ENCODE measurements around the gene SPTBN1.

Gene SPTBN1

DNA sequence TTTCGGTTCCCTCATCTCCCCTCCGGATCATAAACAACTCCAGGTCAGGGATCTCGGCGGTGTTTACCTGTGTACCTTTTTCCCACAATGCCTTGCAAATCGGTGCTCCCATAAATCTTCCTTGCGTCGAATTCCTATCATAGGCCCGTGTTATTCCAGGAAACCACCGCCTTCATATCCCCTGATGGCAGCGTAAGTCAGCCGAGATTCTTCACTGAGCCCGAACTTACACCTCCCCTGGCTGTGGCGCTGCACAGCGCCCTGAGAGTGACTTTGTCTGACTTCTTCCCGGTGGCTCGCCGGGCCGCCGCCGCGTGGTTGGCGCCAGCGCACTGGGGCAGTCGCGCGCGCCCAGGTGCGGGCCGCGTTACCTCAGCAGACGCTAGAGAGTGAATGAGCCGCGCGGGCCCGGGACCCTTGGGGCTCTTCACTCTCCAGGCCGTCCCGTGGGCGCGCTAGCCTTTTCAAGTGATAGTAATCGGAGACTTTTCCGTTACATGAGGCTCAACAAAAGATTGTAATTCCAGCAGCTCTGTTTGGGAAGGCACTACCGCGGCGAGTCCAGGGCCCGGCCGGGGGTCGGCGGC is 101.6 kb downstream of the SPTBN1 start:
- peak; percentile 79 for DNase-seq

DNA sequence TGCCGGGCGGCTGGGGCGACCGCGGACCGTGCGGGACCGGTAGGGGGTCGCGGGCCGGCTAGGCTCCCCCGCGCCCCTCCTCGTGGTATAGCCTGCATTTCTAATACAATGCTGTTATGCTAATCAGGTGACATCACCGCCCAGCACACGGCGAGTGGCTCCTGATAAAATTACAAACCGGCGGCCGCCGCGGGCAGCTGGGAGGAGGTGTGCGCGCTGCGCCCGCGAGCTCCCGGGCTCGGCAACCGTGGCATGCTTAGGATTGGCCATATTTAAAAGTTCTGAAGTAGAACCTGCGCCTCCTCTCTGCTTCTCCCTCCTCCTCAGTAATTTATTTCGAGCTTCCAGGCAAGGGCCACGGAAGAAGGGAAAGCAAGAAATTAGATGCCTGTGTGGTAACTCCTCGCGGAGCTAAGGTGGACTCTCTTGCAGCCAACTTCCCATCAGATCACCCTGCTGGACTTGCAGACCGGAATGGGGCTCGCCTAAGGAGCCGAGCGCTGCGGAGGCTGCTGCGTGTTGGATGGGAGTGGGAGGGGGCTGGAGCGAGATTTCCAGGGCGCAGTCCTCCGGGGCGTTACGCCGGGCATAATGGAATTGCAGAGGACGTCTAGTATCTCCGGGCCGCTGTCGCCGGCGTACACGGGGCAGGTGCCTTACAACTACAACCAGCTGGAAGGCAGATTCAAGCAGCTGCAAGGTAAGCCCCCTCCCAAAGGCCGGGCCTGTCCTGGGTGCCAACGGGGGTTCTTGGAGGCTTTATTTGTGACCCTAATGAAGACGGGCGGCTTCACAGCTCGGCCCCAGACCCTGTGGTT is 102.3 kb downstream of the SPTBN1 start:
- DNase-seq = peak; percentile 74

DNA sequence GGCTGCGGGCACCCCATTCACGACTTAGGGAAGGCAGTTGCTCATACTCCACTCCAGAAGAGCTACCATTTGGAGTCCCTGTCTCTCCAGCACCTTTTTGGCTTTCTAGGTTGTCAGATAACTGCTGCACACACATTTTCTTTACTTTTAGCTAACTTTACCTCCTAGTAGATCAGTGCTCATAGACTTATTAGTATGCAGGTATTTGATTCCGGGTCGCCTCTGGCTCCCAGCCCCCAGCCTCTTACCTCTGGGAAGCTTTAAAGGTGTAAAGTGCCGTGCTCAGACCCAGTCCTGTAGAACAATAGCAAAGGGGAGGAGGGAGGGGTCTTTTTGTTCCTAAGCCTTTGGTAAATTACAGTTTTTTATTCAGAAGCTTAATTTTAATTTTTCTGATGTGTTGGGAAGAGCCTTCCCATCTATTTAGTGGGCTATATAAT is 102.9 kb downstream of the SPTBN1 start:
- peak; percentile 61 for DNase-seq

DNA sequence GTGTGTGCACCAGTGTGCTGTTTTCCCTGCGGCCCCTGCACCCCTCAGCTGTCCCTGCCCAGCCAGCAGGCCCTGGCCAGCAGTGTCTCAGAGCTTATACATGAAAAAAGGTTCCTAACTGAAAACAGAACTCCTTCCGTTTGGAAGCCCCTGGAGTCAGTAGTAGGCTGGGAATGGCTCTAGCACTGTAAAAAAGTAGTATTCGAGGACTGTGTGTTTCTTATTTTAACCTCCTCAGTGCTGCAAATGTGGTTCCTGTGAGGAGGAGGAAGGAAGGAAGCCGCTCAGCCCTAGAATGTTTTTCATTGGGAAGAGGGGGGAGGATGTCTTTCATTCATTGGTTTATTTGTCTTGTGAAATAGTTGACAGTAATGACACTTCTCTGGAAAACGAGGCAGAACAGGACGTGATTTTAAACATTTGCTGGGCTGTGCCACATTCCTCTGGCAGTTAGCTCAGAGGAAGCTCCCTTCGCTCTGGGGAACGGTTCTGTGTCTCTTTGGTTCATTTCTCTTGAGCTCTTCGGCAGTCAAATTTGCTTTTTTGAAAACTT is 103.5 kb downstream of the SPTBN1 start:
- DNase-seq = peak; percentile 59

DNA sequence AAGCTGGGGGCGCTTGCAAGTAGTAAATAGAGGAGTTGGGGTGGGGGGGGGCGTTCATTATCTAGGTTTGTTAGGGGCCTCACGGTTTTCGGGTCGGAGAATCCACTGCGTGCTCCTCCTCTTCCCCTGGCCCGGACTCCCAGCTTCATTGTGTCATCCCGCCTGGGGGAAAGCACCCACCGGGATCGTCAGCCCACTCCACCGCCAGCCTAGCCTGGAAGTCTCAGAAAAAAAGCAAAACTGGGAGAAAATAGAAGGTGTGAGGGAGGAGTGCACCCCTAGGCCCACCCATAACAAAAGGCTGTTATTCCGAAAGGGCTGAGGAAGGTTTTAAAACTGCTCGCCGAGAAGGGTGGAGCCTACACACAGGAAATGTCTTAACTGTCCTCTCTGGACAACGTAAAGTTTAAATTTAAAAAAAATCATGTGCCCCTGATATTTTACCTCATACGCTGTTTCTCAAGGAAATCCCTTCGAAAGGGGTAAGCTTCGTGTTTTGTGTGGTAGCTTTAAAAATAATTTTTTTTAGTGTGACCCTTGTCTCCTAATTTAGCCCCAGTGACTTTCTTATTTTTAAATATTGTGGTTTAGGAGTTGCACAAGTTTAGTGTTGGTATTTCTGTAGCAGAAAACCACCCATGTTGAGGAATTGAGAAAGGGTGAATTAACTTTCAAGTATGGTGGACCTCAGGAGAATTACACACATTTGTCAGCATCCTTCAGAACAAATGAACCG is 104.2 kb downstream of the SPTBN1 start:
- DNase-seq = peak; percentile 39

DNA sequence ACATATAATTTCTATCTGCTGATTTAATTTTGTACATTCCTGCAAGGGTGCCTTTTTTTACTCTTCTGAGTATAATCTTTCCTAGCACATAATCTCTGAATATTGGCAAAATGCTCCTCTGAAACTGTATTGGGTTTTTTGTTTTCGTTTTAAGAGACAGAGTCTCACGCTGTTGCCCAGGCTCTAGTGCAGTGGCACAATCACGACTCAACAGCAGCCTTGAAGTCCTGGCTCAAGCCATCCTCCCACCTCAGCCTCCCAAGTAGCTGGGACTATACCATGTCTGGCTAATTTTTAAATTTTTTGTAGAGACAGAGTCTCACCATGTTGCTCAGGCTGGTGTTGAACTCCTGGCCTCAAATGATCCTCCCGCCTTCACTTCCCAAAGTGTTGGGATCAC is 104.9 kb downstream of the SPTBN1 start:
- DNase-seq = no peak

DNA sequence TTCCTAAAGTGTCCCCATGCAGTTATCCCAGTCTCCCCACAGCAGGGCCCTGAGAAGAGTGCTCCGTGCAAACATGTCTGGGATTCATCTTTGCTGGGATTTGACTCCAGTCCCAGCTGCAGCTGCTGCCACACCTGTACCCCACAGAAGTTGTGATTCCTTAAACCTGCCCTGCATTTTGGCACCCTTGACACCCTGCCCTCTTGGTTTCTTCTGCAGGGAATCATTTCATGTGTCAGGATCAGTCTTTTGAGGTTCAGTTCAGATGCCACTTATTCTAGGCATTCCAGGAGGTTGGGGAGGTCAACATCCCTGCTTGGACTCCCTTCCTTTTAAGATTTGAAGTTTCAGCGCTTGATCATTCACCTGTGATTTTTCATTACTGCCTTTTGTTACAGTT is 108.3 kb downstream of the SPTBN1 start:
- no peak for DNase-seq

DNA sequence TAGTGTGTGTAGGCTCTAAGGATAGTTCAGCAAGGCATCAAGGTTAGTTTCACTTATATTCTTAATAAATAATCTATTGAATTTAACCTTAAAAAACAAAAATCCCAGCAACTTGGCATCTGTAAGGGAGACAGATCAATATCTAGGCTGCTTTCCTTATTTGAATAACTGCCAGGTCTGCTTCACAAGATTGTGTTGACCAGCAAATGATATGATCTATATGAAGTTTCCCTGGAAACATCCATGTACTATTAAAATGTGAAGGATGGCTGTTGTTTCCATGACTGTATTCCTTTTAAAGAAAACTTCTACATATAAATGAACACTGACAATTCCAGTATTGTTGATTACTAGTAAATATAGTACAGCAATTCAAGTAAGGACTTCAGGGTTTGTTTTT is 109.4 kb downstream of the SPTBN1 start:
- no peak for DNase-seq

DNA sequence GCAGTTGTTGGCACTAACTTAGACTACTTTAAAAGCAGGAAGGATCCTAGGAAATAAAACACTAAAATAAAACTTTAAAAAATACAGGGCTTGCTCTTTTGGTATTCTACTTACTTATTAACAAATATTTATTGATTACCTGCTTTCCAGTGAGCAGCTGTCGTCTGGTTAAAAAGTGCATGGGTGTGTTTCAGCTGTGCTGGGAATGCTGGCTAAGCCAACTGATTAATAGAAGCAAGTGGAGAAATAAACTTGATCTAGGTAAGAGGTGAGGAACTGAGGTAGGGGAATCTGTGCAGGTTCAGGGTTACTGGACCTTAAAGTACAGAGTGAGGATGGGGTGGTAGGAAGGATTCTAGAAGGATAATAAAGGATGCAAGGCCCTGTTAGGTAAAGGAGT is 110.8 kb downstream of the SPTBN1 start:
- DNase-seq = no peak

DNA sequence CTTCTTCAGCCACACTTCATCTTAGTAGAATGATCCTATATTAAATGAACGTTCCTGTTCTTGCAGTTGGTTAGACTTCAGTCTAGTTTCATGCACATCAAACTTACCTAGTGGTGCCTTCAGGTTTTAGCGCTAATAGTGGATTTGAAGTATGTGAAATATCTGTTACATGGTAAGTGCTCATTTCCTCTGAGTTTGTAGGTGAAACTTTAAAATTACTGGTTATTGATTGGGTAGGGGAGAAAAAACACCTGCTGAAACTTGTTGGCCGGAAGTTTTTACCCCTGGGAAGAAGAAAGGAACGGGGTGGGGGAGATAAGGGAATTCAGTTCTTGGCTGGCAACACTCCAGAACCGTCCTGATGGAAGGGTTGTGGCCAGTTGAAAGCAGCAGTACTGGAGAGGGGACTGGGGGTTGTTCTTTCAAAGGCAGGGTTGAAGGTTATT is 112.8 kb downstream of the SPTBN1 start:
- DNase-seq = no peak

DNA sequence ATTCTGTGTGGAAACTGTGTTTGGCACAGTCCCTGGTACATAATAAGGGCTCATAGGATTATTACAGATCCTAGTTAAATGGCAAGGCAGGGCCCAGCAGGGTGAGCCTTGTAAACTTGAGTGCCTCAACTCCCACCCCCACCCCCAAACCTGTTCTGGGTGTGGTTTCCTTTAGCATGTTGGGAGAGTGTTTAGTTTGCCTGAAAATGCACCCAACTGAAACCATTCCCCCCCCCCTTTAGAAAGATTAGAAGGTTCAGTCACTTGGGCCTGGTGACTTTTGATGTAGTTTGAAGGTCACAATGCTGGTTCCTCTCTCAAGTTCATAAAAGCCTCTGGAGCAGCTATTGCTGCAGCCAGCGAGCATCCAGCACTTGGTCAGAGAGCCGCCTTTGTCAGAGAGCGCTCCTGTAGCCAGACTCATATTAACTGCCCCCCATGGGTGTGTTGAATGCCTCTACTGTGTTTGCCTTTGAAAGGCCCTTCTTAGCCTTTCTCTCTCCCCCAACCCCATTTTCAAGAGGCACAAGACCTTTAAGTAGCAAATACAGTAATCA is 113.7 kb downstream of the SPTBN1 start:
- DNase-seq = no peak

DNA sequence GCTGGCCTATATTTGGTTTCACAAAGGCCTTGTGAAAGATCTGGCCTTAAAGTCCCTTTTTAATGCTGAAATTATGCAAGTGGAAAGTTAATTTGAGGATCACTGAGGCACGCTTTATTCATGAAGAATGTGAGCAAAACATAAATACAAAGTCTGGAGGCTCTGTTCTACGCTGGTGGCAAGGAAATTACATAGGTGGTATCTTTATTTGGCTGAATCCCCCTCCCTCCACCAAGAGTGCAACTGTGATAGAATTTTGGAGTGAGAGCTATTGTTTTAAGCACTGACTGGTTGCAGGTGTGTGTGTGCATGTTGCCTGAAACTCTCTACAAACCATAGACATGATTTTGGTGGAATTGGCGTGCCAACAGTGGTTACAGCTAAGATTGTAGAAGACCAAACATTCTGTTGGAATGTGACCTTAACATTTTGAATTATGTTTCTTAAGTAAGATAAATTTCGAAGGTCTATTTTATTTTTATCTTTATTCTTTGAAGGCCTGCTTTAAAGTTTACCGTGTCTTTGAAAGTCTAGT is 114.3 kb downstream of the SPTBN1 start:
- DNase-seq = no peak

DNA sequence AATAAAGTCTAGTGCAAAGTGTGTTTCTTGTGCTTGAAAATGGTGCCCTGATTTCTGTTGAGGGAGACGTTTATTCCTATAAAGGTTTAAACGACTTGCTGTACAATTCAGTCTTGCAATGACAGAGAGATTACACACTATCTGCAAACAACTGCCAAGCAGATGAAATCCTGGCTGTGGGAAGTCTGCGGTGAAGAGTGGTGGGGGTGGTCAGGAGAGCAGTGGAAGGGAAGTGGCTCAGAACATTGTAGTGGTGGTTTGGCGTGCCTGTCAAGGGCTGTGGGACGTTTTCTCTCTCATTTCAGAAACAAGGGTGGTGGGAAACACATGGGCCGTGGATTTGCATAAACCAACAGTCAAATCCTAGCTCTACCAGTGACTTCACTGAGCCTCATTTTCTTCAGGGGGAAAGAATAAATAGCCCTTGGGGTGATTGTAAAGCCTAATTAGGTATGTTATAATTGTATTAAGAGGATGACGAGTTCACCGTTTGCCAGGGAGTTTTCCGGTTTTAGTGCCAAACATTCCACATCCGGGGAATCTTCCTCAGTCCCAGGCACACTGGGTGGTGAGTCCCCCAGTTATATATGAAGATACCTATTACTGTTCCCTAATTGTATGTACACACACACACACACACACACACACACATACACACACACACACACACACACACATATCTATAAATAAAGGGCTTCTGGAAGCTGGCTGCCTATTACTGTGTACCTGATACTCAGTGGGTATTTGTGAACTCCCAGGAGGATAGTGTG is 115.0 kb downstream of the SPTBN1 start:
- no peak for DNase-seq

DNA sequence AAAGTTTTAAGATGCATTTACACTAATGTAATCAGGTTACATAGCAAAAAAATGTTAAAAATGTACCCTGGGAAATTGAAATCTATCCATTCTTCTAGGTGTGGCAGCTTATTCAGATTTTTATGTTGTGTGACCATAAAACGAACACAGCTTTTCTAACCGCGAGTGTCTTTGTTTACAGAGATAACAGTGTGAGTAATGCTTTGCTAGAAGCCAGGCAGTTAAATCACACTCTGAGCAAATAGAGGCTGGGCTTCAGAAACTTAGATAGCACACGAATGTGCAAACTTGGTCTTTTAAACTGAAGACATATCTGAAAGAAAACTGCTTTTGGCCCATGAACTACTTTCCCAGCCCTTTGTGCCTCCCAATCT is 116.1 kb downstream of the SPTBN1 start:
- DNase-seq = peak; percentile 17

DNA sequence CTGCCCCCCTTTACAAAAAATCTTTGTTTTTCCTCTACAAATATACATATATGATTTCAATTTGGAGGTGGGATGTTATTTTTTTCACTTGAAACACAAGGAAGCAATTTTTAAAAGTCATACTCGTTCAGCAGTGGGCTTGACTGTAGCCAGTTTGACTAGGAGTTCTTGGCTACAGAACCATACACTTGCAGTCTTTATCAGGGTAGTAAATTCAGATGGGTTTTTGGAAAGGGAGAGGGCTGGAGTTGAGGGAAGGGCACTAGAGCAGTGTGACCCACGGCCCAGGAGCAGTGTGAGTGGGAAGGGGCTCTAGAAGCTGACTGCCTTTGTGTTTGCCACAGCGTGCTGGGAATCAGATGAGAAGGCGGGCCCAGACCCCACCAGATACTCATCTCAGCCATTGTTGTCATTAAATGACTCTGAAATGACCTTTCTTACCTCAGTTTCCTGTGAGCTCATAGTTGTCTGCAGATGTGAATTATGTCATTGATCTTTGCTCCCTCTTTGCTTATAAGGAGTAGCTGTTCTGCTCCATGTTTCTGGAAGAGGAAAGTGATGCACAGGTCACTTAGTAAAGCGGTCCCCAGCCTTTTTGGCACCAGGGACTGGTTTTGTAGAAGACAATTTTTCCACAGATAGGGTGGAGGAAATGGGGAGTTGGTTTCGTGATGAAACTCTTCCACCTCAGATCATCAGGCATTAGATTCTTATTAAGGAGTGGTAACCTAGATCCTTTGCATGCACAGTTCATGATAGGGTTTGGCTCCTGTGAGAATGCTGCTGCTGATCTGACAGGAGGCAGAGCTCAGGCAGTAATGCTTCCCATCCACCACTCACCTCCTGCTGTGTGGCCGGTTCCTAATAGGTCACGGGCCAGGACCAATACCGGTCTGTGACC is 116.8 kb downstream of the SPTBN1 start:
- DNase-seq = no peak

DNA sequence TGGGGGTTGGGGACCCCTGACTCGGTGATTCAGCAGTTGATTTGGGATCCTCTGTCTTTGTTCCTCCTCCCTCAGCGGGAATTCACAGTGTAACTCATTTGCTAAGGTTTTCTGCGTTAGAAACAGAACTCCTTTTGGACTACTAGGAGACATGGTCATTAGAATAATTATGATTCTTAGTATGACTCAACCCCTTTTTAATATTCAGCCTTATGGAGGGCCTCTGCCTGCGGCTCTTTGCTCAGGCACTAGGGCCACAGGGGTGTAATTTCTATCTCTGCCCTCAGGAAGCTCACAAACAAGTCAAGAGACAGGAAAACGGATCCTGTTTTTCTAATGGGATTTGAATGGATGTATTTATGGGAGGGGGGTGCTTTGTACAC is 117.4 kb downstream of the SPTBN1 start:
- DNase-seq = no peak

DNA sequence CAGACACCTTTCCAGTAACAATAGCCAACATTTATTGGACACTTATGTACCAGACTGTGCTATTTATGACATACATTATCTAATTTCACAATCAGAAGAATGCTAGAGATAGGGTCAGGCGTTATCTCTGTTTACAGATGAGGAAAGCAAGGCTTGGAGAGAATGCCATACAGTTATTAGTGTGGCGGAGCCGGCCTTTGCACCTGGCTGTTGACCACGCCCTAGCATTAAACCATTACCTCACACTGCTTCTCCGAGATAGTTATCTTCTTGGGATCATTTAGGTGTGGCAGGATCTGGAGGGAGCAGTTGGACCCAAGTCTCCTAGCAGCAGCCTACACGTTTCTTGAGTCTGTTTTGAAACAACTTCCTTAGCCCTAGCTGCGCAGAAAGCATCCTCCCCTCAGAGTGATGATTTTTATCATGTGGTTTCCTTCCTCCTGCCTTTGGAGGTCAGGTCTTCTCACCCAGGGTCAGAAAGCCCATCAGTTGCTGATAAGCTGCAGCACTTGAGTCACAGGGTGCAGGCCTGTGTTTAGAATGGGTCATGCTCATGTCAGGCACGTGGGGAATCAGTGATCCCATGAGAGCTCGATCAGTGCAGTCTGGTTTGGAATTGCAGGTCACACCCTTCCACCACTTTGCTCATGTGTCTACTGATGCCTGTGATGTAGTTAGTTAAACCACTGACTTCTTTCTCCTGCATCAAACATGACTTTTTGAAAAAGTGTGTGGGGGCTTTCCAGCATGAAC is 118.2 kb downstream of the SPTBN1 start:
- DNase-seq = no peak

DNA sequence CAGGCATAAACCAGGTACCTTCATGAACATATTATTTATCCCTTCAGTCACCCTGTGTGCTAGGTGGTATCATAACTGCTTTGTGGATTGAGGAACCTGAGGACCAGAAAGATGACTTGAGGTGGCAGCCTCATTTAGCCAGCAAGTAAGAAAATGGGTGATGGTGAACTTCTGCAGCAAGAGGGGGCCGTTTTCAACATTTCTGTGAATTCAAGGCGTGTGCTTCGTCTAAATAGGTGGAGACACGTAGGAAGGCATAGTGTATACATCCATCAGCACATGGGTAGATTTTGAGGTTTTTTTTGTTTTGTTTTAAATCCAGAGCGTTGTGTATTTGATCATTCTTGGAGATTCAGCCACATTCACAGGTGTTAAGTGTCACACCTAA is 118.7 kb downstream of the SPTBN1 start:
- no peak for DNase-seq

DNA sequence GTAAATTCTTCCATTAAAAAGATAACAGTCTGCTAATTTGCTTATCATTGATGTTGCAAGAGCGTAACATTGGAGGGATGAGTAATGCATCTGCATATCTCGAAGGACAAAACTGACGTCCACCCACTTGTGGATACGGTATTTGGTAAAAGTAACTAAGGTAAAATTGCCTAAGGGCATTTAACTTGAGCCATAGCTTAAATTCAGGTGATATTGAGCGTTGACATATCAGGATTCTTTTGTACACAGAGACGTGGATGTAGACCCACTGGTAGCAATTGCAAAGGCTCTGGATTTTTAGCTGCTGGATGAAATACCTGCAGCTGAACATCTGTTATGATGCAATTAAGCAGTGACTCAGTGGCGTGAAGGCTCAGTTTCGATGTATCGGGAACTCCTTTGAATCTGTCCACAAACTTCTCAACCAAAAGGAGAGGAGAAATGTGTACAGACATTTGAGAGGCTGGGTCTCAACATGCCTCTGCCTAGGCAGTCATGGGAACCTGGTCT is 119.3 kb downstream of the SPTBN1 start:
- DNase-seq = no peak

DNA sequence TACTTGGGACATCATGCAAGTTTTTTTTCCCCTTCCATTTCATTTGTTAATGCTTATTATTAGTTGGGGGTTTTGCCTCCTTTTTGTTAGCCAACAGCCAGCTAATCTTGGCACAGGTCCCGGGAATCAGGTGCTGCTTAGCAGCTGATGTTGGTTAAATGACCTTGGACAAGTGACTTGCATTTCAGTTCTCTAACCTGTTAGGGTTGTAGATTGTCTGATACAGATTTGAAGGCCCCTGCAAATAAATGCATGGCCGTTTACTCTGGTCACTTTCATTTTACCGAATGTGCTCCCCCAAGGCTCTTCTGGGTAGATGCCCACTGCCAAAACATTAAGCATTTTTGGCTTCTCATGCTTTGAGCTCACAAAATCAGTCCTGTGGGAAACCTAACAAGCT is 120.9 kb downstream of the SPTBN1 start:
- peak; percentile 62 for DNase-seq
